Measurements from ENCODE around the gene AASDH. TPM values are rescaled to one million over a fixed set of nuclear protein-coding genes. Genes with fewer than 3 reads are reported as not detected.

The AASDH gene
- total RNA-seq, 1 experiment from 2014 or later = 5.4 TPM

Other genes starting within 250 kb of the AASDH start
- 38.3 TPM for gene PPAT, start 48.1 kb upstream of the AASDH start, total RNA-seq (2021; ENCODE audit: unreplicated experiment)
- 135 TPM for gene PAICS, start 48.8 kb upstream of the AASDH start, total RNA-seq (2021; ENCODE audit: unreplicated experiment)
- gene SRP72, start 80.1 kb upstream of the AASDH start, total RNA-seq (2021; ENCODE audit: unreplicated experiment) = 82.4 TPM
- gene ARL9, start 118.3 kb upstream of the AASDH start, total RNA-seq (2021; ENCODE audit: unreplicated experiment) = 0.41 TPM

Measured in Panc1 (cell line).